ENCODE data around the gene ASTN2.

DNA sequence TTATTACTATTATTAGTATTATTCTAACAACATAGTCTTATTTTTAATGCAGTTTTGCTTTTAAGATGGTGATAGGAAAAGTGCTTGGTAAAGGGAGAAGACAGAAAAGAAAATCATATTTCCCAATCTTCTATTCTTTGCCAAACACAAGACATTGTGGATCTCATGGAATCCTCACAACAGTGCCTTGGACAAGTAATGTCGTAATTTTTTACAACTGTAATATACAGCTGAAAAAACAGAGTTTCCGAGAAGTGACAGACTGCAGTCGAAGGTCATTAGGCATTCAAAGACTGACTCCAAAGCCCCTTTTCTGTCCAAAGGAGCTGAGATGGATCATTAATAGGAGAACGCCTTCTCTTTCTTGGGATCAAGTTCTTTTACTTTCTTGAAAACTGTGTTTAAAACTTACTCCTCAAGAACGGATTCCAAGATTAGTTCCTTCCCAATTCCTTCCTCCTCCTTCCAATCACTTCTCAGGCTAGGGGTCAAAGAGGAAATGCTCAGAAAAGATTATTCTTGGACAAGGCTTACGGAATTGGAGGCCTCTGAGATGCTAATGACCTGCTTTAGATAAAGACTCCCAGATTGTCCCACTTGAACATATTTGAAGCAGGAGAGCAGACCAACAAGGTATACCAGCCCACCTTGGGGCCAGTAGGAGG lies 752.1 kb downstream of the ASTN2 start:
- TF ChIP-seq, protein P1, sequence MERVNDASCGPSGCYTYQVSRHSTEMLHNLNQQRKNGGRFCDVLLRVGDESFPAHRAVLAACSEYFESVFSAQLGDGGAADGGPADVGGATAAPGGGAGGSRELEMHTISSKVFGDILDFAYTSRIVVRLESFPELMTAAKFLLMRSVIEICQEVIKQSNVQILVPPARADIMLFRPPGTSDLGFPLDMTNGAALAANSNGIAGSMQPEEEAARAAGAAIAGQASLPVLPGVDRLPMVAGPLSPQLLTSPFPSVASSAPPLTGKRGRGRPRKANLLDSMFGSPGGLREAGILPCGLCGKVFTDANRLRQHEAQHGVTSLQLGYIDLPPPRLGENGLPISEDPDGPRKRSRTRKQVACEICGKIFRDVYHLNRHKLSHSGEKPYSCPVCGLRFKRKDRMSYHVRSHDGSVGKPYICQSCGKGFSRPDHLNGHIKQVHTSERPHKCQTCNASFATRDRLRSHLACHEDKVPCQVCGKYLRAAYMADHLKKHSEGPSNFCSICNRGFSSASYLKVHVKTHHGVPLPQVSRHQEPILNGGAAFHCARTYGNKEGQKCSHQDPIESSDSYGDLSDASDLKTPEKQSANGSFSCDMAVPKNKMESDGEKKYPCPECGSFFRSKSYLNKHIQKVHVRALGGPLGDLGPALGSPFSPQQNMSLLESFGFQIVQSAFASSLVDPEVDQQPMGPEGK (CRISPR knock-in tag; IDR thresholded peaks at IDR 0.05; ENCODE audit: borderline replicate concordance) = no peak
- no peak for TF ChIP-seq ZNF232 (CRISPR knock-in tag; IDR thresholded peaks at IDR 0.05)
- TF ChIP-seq, protein P2, sequence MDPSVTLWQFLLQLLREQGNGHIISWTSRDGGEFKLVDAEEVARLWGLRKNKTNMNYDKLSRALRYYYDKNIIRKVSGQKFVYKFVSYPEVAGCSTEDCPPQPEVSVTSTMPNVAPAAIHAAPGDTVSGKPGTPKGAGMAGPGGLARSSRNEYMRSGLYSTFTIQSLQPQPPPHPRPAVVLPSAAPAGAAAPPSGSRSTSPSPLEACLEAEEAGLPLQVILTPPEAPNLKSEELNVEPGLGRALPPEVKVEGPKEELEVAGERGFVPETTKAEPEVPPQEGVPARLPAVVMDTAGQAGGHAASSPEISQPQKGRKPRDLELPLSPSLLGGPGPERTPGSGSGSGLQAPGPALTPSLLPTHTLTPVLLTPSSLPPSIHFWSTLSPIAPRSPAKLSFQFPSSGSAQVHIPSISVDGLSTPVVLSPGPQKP (CRISPR knock-in tag; IDR thresholded peaks at IDR 0.05) = no peak
- TF ChIP-seq, protein P3, sequence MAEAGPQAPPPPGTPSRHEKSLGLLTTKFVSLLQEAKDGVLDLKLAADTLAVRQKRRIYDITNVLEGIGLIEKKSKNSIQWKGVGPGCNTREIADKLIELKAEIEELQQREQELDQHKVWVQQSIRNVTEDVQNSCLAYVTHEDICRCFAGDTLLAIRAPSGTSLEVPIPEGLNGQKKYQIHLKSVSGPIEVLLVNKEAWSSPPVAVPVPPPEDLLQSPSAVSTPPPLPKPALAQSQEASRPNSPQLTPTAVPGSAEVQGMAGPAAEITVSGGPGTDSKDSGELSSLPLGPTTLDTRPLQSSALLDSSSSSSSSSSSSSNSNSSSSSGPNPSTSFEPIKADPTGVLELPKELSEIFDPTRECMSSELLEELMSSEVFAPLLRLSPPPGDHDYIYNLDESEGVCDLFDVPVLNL (CRISPR knock-in tag; IDR thresholded peaks at IDR 0.05; ENCODE audit: low read depth) = no peak
- TF ChIP-seq POLR2H (tag; IDR thresholded peaks at IDR 0.05; ENCODE audit: low read depth) = no peak
- TF ChIP-seq, protein P4, sequence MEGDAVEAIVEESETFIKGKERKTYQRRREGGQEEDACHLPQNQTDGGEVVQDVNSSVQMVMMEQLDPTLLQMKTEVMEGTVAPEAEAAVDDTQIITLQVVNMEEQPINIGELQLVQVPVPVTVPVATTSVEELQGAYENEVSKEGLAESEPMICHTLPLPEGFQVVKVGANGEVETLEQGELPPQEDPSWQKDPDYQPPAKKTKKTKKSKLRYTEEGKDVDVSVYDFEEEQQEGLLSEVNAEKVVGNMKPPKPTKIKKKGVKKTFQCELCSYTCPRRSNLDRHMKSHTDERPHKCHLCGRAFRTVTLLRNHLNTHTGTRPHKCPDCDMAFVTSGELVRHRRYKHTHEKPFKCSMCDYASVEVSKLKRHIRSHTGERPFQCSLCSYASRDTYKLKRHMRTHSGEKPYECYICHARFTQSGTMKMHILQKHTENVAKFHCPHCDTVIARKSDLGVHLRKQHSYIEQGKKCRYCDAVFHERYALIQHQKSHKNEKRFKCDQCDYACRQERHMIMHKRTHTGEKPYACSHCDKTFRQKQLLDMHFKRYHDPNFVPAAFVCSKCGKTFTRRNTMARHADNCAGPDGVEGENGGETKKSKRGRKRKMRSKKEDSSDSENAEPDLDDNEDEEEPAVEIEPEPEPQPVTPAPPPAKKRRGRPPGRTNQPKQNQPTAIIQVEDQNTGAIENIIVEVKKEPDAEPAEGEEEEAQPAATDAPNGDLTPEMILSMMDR (IDR thresholded peaks at IDR 0.05 in 2 of 3, conservative IDR thresholded peaks at IDR 0.05 in 1 of 3; ENCODE audit: insufficient read depth in 2 of 3, low read depth in 1 of 3, low read length in 3 of 3) = no peak
- no peak for TF ChIP-seq LCOR (CRISPR knock-in tag; IDR thresholded peaks at IDR 0.05)
- no peak for TF ChIP-seq CBX5 (IDR thresholded peaks at IDR 0.05; ENCODE audit: borderline replicate concordance, low read depth)
- TF ChIP-seq SMARCA5 (IDR thresholded peaks at IDR 0.05) = no peak
- TF ChIP-seq ZNF263 (CRISPR knock-in tag; IDR thresholded peaks at IDR 0.05; ENCODE audit: borderline replicate concordance) = no peak
- no peak for TF ChIP-seq MAZ (CRISPR knock-in tag; conservative IDR thresholded peaks at IDR 0.05 in 1 of 2, IDR thresholded peaks at IDR 0.05 in 1 of 2)
- TF ChIP-seq, protein P5, sequence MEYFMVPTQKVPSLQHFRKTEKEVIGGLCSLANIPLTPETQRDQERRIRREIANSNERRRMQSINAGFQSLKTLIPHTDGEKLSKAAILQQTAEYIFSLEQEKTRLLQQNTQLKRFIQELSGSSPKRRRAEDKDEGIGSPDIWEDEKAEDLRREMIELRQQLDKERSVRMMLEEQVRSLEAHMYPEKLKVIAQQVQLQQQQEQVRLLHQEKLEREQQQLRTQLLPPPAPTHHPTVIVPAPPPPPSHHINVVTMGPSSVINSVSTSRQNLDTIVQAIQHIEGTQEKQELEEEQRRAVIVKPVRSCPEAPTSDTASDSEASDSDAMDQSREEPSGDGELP (CRISPR knock-in tag; IDR thresholded peaks at IDR 0.05; ENCODE audit: borderline replicate concordance) = no peak

All from K562 (cell line).